ENCODE data around the gene RUNX2.

DNA sequence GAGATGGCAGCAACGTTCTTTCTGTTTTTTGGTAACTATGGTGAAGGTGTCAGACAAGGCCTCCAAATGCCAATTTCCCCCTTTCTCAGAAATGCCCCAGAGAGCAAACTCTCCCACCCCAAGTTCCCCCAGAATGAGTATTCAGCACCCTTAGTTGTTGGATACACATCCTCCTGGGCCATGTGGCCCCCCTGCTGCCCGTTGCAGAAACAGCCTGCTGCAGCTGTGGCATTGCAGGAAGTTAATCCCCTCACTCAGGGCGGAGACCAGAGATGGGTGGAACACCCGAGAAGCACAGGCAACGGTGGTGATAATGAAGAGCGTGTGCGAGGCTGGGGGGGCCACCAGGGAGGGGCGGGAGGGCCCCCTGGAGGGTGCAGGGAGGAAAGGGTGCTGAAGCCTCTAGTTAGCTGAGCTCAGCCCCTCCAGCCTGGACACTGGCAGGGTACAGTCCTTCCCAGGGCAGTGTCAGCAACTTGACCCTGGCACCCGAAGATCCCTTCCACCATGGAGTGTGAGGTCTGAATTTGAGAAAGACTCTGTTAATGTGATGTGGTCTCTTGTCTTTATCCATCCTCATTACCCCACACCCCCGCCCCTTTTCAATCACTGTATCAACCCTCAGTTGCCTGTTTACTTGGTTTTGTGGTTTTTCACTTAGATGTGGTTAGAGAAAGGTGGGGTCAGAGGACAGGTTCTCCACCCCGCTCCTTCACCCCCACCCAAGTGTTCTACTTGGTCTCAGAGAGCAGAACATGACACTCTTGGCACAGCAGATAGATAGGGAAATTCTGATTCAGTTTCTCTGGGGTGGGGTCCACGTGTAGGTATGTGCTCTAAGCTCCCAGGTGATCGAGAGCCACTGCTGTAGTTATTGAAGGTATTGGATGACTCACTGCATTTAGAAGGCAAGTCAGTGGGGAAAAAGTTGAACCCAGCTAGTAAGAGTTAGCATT, 258.4 kb downstream of the RUNX2 start:
- TF ChIP-seq, protein P1, sequence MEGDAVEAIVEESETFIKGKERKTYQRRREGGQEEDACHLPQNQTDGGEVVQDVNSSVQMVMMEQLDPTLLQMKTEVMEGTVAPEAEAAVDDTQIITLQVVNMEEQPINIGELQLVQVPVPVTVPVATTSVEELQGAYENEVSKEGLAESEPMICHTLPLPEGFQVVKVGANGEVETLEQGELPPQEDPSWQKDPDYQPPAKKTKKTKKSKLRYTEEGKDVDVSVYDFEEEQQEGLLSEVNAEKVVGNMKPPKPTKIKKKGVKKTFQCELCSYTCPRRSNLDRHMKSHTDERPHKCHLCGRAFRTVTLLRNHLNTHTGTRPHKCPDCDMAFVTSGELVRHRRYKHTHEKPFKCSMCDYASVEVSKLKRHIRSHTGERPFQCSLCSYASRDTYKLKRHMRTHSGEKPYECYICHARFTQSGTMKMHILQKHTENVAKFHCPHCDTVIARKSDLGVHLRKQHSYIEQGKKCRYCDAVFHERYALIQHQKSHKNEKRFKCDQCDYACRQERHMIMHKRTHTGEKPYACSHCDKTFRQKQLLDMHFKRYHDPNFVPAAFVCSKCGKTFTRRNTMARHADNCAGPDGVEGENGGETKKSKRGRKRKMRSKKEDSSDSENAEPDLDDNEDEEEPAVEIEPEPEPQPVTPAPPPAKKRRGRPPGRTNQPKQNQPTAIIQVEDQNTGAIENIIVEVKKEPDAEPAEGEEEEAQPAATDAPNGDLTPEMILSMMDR (IDR thresholded peaks at IDR 0.05; ENCODE audit: low read length): no peak
- no peak for TF ChIP-seq EZH2 (IDR thresholded peaks at IDR 0.05; ENCODE audit: borderline replicate concordance, low read length)

All from OCI-LY1 (cell line).